Loucy (cell line): Measurements from ENCODE around the gene CAVIN3.
A peak's percentile ranks its signal among the peaks of the same experiment; 100 is the strongest.

Source experiments
- EZH2phosphoT487 ChIP-seq: fragments of 200-600 bp; IDR thresholded peaks from 2 replicates; pipeline ENCODE4 v1.6.1; 2018; ENCODE audit warnings: antibody characterized with exemption, mild to moderate bottlenecking, moderate library complexity, borderline replicate concordance
- TF ChIP-seq, protein P1 (sequence below): fragments of 200-600 bp; sonication (generic); conservative IDR thresholded peaks from 2 replicates; pipeline ENCODE4 v1.5.1; 2014; ENCODE audit warnings: mild to moderate bottlenecking, antibody characterized with exemption, low read length

DNA sequence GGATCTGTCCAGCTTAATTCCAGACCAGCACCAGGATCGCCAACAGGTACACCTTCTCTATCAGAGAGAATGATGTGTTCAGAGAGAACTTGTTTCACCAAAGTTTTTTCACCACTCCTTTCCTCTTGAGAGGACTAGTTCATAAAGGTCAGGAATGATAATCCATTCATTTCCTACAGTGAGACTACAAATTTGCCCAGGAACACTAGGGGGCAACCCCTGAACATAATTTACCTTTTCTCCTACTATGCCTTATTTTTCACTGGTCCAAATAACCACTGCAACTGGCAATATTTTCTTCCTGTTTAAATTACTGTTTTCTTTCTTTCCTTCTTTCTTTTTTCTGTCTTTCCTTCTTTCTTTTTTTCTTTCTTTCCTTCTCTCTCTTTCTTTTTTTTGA lies 22.5 kb downstream of the CAVIN3 start:
- TF ChIP-seq, protein P1, sequence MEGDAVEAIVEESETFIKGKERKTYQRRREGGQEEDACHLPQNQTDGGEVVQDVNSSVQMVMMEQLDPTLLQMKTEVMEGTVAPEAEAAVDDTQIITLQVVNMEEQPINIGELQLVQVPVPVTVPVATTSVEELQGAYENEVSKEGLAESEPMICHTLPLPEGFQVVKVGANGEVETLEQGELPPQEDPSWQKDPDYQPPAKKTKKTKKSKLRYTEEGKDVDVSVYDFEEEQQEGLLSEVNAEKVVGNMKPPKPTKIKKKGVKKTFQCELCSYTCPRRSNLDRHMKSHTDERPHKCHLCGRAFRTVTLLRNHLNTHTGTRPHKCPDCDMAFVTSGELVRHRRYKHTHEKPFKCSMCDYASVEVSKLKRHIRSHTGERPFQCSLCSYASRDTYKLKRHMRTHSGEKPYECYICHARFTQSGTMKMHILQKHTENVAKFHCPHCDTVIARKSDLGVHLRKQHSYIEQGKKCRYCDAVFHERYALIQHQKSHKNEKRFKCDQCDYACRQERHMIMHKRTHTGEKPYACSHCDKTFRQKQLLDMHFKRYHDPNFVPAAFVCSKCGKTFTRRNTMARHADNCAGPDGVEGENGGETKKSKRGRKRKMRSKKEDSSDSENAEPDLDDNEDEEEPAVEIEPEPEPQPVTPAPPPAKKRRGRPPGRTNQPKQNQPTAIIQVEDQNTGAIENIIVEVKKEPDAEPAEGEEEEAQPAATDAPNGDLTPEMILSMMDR: peak; percentile 39
- TF ChIP-seq EZH2phosphoT487: no peak
